Stimulated activated CD4-positive, alpha-beta T cell treated with anti-CD3 and anti-CD28 coated beads, Interleukin-2, amount 100 ng/mL, for 48 hours (primary cell): ENCODE data around the gene SLC35G1.

ENCODE experiments used
- DNase-seq, 2 donors: peaks; one replicate each; pipeline ENCODE4 v3.0.0-alpha.2; 2020

Gene SLC35G1, protein sequence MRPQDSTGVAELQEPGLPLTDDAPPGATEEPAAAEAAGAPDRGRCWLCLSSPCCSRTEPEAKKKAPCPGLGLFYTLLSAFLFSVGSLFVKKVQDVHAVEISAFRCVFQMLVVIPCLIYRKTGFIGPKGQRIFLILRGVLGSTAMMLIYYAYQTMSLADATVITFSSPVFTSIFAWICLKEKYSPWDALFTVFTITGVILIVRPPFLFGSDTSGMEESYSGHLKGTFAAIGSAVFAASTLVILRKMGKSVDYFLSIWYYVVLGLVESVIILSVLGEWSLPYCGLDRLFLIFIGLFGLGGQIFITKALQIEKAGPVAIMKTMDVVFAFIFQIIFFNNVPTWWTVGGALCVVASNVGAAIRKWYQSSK

DNA sequence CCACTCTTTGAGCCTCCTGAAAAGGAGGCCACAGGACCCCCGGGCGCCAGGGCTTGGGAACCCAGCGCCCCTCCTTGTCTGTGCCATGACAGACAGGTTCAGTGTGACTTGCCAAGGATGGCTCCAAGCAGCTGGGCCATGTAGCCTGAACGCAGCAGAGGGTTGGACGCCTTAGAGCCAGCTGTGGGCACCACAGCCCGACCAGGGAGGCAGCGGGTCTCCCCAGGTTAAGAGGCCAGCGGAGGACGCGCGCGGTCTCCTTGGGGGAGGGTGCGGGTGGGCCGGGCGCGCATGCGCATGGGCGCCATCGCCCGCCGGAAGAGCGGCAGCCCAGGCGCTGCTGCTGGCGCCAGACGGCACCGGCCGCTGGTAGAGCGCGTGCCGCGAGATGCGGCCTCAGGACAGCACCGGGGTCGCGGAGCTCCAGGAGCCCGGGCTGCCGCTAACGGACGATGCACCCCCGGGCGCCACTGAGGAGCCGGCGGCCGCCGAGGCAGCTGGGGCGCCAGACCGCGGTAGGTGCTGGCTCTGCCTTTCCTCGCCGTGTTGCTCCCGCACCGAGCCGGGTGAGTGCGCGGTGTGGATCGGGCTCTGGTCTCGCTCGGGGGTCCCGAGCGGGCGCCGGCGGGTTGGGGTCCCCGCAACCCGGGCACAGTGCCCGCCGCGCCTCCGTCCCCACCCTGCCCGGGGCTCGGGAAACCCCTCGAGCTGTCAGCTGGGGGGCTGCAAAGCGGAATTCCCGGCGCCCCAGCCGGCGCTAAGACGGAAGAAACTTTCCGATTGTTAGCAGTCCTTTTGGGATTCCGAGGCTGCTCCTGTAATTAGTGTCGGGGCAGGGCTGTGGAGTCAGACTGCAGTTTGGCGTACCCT, at the start of gene SLC35G1:
Gene SLC35G1, plus strand, starts transcription at position 333 of the 870 bp plus-strand sequence. Its CDS starts 56 bp downstream, at position 389.
- DNase-seq: peak; percentile 59 to 69

DNA sequence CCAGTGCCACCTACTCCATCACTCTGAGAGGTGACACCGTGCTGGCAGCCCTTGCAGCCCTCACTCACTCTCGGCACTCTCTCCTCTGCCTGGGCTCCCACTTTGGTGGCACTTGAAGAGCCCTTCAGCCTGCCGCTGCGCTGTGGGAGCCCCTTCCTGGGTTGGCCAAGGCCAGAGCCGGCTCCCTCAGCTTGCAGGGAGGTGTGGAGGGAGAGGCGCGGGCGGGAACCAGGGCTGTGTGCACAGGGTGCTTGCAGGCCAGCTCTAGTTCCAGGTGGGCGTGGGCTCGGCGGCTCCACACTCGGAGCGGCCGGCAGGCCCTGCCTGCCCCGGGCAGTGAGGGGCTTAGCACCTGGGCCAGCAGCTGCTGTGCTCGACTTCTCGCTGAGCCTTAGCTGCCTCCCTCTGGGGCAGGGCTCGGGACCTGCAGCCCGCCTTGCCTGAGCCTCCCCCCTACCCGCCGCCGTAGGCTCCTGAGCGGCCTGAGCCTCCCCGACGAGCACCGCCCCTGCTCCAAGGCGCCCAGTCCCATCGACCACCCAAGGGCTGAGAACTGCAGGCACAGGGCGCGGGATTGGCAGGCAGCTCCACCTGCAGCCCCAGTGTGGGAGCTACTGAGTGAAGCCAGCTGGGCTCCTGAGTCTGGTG, 48.7 kb upstream of the SLC35G1 start:
- no peak for DNase-seq

DNA sequence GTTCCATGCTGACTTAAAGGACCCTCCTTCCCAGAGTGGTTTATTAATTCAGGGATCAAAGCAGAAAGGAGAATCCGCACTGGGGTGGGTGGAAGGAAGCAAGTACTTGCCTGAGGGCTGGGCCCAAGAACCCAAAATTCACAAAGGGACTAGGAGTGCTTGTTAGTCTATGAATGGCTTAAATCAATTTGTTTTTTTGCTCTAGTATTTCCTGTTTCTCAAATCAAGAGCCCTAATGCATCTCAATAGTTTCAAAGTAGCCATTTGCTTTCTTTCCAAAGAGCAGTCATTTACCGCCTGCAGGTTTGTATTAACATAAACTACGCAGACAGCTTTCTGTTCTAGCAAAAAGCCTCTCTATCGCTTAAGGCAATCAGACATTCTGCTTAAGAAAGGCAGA, 44.2 kb upstream of the SLC35G1 start:
- DNase-seq: no peak

DNA sequence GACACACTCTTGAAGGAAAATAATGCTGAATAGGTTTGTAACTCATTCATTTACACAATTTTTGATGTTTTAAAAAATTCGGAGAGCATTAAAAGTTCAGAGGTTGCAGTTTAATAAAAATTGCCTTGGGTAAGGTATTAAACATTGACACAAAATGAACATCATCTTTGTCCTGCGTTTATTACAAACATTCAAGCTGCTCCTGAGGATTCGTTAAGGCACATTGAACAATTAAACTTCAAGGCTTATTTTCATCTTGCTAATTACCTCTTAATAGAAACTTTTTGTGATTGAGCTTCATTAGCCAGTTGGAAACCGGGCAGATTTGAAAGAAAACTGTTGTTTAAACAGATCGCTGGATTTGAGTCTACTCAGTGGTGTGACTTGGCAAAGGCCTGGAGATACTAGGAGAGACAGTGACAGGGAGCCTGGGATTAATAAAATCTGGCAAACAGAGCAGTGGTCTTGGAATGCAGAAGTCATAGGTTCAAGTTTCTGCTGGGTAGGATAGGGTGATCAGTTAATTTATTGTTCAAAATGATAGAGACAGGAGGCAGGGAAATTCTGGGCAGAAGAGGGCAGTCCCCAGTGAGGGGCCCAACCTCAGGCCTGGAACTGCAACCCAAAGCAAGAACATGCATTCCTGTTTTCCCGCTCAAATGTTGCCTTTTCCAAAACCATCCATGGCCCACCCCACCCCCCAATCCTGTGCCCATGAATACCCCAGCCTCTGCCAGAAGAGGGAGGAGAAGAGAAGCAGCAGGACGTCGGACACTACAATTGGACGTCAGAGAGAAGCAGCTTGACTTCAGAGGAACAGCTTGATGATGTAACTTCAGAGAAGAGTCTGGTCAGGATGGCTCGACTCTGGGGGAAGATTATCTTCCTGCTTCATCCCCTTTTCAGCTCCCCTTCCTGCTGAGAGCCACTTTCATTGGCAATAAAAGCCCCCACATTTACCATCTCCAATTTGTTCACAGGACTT, 43.5 kb upstream of the SLC35G1 start:
- no peak for DNase-seq

DNA sequence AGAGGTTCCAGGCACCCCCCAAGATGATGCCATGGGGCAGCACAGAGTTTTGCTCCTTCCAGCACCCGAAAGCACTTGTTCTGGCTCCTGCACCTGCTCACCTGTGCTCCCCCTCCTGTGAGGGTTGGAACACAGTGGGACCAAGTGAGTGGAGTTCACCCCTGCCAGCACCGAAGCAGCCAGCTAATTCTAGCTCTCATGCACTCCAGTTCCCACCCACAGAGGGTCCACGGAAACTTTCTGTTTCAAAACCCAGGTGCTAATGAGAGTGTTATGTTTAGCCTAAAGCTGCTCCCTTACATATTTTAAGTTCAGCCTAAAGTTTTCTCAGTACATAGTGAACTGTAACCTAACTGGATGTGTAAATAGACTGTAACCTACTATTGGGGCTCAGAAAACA, 42.6 kb upstream of the SLC35G1 start:
- DNase-seq: no peak

DNA sequence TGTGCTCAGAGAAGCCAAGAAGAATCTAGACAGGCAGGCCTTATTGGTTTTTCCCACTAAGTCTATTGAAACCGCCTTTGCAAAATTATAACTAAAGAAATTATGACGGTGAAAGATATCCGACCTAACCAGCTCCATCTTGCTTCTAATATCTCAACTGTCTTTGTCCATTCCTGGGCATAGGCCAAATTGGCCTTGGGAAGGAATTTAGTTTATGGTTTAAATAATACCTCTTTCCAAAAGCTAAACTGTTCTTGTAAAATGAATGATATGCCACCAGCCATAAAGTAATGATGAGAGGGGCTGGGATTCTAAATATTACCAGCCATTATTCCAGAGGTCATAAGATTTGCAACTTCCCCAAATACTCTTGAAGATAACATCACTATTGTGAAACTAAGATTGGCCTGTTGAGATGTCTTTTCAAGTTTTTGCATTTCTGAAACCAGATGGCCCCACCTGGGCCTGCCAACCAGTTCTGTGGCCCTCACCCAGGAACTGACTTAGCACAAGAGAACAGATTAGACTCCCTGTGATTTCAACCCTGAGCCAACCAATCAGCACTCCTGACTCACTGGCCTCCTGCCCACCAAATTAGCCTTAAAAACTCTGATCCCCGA, 41.2 kb upstream of the SLC35G1 start:
- DNase-seq: no peak

DNA sequence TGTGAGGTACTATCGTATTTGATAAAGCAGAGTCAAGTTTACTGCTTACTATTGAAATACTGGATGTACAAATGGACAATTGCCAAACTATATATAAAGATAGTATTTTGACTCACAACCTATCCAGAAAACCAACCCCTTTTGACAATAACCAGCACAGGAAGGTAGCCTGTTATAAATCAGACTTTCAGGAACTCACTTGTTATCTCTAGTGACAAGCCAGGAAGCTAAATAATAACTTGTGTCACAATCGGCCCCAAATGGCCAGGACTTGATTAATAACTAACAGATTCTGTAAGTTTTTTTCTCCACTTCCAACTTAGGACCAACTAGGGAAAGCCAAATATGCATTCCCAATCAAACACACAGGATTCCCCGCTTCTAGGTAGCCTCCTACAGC, 38.8 kb upstream of the SLC35G1 start:
- no peak for DNase-seq

DNA sequence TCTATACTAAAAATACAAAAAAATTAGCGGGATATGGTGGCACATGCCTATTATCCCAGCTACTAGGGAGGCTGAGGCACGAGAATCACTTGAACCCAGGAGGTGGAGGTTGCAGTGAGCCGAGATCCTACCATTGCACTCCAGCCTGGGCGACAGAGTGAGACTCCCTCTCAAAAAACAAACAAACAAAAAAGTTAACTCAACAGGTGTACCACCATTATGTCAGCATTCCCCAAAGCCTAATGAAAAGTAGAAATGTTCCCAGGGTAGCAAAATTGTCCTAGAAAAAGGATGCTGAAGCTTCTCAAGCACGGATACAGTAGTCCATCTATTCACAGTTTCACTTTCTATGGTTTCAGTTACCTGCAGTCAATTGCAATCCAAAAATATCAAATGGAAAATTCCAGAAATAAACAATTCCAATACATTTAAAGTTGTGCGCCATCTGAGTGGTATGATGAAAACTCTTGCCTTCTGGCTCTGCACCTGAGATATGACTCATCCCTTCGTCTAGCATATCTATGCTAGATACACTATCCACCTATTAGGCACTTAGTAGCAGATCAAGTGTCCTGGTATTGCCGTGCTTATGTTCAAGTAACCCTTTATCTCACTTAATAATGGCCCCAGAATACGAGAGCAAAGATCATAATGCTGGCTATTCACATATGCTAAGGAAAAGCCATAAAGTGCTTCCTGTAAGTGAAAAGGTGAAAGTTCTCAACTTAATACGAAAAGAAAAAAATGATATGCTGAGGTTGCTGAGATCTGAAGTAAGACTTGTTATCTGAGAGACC, 37.2 kb upstream of the SLC35G1 start:
- DNase-seq: no peak

DNA sequence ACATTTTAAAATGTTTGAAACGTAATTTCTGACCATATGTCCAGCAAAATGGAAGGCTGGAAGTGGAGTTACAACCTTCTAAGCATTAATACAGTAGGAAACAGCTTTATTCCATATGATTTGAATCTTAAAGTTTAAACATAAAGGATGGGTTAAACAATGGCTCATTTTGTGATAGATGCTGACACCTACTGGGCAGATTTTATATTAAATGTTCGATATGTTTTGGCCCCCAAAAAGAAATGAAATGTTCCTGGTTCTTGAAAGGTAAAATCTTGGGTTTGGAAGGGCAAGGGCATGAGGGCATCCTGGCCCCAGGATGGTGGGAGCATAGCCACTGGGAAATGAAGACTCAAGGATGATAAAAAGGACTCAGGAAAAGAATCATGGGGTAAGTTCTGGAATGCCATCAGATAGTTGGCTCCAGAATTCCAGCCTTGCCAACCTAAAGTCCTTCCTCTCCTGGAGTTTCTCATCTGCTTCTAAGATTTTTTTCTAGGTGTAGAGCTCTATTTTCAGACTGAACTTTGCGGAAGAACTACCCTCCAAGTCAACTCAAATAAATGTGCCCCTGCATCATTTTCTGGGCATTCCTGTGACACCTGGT, 34.6 kb upstream of the SLC35G1 start:
- DNase-seq: no peak

DNA sequence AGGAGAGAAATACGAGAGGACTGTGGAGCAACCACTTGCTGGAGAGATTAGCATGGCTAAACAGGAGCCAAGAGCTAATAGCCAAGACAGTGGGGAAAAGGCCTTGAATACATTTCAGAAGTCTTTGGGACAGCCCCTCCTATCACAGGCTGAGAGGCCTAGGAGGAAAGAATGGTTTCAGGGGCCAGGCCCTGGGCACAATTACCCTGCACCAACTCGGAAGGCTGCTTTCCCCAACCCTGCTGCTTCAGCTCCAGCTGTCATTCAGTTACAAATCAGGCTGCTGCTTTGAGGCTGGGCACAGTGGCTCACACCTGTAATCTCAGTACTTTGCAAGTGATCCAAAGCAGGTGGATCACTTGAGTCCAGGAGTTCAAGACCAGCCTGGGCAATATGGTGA, 32.0 kb upstream of the SLC35G1 start:
- DNase-seq: no peak

DNA sequence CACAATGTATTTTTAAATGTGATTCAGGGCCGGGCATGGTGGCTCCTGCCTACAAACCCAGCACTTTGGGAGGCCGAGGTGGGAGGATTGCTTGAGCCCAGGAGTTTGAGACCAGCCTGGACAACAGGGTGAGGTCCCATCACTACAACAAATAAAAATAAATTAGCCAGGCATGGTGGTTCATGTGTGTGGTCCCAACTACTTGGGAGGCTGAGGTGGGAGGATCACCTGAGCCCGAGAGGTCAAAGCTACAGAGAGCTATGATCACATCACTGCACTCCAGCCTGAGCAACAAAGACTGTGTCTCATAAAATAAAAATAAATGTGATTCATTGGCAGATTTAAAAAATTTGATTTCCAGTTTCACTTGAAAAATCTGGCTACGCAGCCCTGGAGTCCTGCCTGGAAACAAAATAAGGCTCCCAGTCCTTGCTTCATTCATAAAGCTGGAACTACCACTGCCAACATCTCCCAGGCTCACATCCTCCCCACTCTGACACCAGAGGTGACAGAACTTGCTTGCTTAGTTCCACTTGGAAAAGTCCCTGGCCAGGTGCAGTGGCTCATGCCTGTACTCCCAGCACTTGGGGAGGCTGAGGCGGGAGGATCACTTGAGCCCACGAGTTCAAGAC, 27.9 kb upstream of the SLC35G1 start:
- no peak for DNase-seq

DNA sequence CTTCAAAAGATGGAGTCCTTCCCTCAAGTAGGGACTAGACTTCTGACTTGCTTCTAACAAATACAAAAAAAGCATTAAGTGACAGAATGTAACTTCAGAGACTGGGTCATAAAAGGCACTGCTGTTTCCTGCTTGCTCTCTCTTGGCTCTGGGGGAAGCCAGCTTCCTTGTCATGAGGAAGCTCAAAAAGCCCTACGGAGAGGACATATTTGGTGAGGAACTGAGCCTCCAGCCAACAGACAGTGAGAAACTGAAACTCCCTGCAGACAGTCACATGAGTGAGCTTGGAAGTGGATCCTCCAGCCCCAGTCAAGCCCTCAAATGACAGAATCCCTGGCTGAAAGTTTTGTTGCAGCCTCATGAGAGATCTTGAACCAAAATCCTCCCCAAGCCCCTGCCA, 26.3 kb upstream of the SLC35G1 start:
- no peak for DNase-seq

DNA sequence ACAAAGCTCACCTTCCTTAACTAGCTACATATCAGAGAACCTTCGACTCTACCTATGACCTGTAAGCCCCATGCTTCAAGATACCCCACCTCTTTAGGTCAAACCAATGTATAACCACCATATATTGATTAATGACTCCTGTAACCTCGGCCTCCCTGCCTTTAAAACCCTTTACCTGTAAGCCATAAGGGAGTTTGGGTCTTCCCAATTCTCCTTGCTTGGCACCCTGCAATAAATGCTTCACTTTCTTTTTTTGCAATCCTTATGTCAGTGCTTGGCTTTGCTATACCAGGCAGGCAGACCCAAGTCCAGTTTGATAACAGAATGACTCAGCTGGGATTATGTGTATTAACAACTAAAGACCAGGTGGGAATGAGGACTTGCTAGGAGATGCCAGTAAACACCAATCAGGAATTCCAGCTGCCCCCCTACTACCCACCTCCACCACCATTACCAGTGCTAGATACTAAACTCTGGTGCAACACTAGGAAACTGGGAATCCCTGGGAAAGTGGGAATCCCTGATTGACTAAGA, 22.0 kb upstream of the SLC35G1 start:
- no peak for DNase-seq

DNA sequence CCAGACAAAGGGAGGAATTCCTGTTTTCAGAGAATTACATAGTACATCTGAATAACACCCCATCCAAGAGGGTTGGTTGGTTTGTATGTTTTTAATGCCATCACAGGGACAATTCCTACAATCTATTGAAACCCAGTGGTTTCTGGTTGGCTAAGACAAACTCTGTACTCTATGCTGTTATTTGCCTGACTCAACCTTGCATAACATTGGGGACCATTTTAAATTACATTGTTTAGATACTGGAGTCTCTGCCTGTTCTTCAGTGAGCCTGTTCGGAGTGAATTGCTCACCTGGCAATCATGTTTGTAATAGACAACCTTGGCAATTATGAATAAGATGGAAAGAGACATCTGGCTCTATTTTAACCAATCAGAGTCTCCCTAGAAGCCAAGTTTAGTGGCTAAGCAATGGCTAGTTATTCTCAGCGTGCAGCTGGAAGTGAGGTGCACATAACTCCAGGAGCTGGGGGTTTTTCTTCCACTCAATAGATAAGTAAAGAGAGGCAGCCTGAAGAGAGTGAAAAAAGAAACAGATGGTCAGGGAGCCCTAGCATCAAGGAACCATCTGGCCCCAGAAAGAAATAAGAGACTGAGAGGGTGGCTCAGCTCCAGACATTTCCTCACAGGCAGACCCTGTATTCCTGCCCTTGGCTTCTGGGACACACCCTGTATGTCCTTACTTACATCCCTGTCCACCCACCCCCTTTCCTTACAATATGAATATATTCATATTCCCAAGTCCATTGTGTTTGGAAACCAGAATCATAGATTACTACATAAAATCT, 21.2 kb upstream of the SLC35G1 start:
- no peak for DNase-seq

DNA sequence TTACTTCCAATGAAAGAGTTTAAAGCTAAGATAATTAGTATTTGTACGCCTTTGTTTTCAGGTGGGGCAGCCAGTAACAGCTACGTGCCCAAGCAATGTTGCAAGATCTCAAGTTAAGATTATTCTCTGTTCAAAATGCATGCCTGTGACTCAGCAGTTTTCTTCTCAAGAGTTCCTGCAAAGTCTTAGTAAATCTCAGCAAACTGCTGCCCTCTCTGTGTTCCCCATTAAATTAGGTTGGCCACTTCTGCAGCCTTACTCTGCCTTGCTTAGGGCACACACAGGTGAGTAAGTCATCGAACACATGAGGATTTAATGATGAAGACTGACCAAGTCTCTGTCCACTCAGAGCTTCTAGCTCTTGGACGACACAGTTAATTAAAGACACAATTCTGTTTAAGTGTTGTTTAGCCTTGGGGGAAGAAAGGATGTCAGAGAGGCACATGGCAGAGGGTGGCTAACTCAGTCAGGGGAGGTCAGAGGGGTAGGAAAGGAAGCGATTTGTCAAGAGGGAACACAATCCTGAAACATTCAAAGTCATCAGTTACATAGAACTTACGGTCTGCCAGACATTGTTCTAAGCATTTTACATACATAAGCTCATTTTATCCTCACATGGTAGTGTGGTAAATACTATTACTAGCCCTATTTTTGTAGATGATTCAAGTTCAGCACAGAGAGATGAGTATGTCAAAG, 20.2 kb upstream of the SLC35G1 start:
- DNase-seq: no peak

DNA sequence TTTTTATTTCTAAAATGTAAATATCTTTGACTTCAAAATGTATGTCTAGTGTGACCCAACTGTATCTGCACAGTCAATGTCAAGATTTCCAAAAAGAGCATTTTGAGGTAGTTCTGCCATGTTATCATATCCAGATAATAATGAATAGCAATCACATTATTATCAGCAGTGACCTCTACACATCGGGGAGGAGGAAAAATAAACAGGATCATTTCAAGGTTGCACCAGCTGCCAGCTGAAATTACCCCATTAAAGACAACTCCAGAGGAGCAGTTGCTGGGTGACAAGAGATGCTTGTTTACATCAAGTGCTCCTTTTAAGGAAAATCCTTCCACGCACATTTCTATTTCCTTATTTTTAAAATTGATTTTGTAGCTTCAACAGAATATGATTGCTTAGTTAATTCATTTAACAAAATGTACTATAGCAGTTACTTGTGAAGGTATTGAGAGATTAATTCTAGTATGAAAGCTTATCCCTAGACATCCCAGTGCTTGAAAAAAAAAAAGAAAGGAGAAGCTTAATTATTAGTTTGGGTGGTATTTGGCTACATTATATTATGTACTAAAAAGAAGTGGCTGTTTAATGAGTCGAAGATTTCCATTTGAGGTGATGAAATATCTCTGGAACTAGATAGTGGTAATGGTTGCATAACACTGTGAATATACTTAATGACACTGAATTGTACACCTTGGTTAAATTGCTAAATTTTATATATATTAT, 19.3 kb upstream of the SLC35G1 start:
- DNase-seq: no peak

DNA sequence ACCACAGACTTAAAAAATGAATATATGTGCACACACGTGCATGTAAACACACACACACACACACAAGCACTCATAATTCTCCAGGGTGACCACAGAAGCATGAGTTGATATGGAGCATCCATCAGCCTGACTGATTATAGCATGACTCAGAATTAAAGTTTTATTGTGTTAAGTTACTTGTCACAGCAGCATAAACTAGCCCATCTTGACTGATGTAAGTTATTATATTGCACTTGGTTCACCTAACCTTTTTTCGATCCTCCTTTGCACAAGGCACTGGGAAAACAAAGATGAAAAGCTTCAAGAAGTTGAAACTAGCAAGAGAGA, 18.8 kb upstream of the SLC35G1 start:
- no peak for DNase-seq

DNA sequence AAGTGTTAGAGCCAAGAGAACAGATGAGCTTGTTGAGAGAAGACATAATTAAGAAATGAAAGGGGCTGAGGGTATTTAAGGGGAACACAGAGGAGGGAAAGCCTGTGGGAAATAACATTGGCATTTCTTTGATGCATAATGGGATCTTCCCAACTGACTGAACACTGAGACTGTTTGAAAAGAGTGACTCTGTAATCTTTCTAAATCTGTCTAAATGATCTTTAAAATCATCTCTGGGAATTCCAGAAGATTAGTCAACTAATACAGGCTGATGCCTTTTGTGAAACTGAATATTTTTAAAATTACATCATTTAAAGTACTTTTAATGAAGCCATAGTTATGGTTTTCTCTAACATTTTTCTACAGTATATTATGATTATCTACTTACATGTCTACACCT, 17.4 kb upstream of the SLC35G1 start:
- no peak for DNase-seq
